Mucosa of stomach (tissue), 1 donor: ENCODE data around the gene SPATS2L.

Experiments used
- H3K27me3 ChIP-seq: one replicate; pipeline ENCODE4 v1.7.0; 2013; ENCODE audit warnings: mild to moderate bottlenecking, low read length; ENCODE audit not compliant: control insufficient read depth, insufficient read depth
- H3K36me3 ChIP-seq: one replicate; pipeline ENCODE4 v1.7.0; 2013; ENCODE audit warnings: low read length; ENCODE audit not compliant: control insufficient read depth, insufficient read depth
- H3K4me1 ChIP-seq: one replicate; pipeline ENCODE4 v1.7.0; 2013; ENCODE audit warnings: mild to moderate bottlenecking, low read length; ENCODE audit not compliant: control insufficient read depth, insufficient read depth
- H3K4me3 ChIP-seq: one replicate; pipeline ENCODE4 v1.7.0; 2013; ENCODE audit warnings: low read length
- H3K9ac ChIP-seq: one replicate; pipeline ENCODE4 v1.7.0; 2013; ENCODE audit warnings: mild to moderate bottlenecking, low read length, moderate library complexity
- H3K9me3 ChIP-seq: one replicate; pipeline ENCODE4 v1.7.0; 2013; ENCODE audit warnings: mild to moderate bottlenecking, low read length, moderate library complexity; ENCODE audit not compliant: control insufficient read depth
- donor health status: Pancreatic carcinoma.

Gene SPATS2L

DNA sequence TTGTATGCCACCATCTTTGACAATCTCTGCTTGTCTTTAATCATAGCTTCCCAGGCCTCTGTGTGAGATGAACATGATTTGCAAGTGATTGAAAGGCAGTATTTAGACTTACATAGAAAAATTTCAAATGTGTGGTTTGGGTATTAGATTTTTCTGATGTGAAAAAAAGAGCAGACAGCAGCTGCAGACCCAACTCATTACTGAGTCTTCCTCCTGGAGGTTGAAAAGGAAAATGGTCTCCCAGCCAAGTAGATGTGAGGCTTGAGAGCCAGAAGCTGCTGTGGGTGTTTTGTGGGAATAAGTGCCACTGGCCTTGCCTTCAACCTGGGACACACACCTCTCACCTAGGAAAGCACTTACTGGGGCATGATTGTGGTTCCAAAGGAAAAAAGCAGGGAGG, 110.9 kb downstream of the SPATS2L start:
- no peaks in the 10 kb centered on the region for H3K27me3 ChIP-seq
- H3K4me1 ChIP-seq: no peaks in the 10 kb centered on the region
- no peaks in the 10 kb centered on the region for H3K9me3 ChIP-seq
- no peak overlapping the region for H3K4me3 ChIP-seq
- no peak overlapping the region for H3K9ac ChIP-seq
- peaks cover 7% of the 10 kb centered on the region for H3K36me3 ChIP-seq

DNA sequence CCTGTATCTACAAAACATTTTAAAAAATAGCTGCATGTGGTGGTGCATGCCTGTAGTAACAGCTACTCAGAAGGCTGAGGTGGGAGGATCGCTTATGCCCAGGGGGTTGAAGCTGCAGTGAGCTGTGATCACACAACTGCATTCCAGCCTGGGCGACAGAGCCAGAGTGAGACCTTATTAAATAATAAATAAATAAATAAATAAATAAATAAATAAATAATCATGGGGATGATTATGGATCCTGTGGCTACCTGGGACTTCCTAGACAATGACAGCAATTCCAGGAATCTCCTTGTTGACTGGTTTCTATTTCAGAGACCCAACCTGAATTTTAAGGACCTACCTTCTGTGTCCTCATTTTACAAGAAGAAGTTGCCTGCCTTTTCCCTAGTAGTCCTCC, 111.9 kb downstream of the SPATS2L start:
- Histone ChIP-seq H3K4me1 (no peaks in the 10 kb centered on the region), H3K36me3 (peaks cover 7% of the 10 kb centered on the region), H3K4me3 (no peak overlapping the region), H3K9me3 (no peaks in the 10 kb centered on the region), H3K9ac (no peak overlapping the region), H3K27me3 (no peaks in the 10 kb centered on the region)

DNA sequence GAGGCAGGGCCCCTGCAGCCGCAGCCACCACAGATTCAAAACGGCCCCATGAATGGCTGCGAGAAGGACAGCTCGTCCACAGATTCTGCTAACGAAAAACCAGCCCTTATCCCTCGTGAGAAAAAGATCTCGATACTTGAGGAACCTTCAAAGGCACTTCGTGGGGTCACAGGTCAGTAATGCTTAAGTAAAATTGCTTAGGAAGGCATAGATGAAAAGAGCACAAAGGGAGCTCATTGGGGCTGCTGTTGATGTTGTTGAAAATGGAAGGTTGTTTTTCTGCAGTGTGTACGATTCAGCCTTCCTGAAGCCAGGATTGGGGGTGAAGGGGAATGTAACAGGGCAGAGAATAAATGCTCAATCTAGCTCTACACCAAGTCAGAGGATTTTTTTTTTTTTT, 112.8 kb downstream of the SPATS2L start:
- Histone ChIP-seq H3K9ac (no peak overlapping the region), H3K36me3 (peaks cover 7% of the 10 kb centered on the region), H3K4me1 (no peaks in the 10 kb centered on the region), H3K4me3 (no peak overlapping the region), H3K27me3 (no peaks in the 10 kb centered on the region), H3K9me3 (no peaks in the 10 kb centered on the region)

DNA sequence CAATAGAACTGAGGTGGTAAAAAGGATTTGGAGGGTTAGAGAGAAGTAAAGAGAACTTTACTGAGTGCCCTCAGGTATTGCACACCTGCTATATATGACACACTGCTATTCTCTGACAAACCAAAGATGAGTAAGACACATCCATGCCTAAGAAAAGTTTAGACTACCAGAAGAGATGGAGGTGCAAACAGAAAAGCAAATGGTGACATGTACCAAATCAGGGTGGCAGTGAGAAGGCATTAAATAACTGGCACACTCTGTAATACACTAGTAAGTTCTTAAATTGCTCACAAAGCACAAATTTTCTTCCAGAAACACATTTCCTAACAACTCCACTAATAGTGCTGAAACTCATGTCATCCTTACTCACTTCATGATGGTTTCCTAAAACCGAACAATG, 114.8 kb downstream of the SPATS2L start:
- Histone ChIP-seq H3K9ac (no peak overlapping the region), H3K9me3 (no peaks in the 10 kb centered on the region), H3K4me1 (no peaks in the 10 kb centered on the region), H3K36me3 (peaks cover 7% of the 10 kb centered on the region), H3K4me3 (no peak overlapping the region), H3K27me3 (no peaks in the 10 kb centered on the region)

DNA sequence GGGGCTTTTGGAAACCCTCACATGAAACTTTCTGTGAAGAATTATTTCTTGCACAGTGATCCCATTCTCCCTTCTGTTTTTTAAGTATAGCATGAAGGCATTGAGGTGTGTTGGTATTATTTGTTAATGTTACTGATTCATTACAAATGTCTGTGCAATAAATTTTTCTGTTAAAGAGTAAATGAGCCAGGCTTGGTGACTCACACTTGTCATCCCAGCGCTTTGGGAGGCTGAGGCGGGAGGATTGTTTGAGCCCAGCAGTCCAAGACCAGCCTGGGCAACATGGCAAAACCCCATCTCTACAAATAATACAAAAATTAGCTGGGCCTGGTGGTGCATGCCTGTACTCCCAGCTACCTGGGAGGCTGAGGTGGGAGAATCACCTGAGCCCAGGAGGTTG, 115.6 kb downstream of the SPATS2L start:
- no peaks in the 10 kb centered on the region for H3K9me3 ChIP-seq
- peaks cover 7% of the 10 kb centered on the region for H3K36me3 ChIP-seq
- no peak overlapping the region for H3K4me3 ChIP-seq
- H3K4me1 ChIP-seq: no peaks in the 10 kb centered on the region
- no peaks in the 10 kb centered on the region for H3K27me3 ChIP-seq
- H3K9ac ChIP-seq: no peak overlapping the region

DNA sequence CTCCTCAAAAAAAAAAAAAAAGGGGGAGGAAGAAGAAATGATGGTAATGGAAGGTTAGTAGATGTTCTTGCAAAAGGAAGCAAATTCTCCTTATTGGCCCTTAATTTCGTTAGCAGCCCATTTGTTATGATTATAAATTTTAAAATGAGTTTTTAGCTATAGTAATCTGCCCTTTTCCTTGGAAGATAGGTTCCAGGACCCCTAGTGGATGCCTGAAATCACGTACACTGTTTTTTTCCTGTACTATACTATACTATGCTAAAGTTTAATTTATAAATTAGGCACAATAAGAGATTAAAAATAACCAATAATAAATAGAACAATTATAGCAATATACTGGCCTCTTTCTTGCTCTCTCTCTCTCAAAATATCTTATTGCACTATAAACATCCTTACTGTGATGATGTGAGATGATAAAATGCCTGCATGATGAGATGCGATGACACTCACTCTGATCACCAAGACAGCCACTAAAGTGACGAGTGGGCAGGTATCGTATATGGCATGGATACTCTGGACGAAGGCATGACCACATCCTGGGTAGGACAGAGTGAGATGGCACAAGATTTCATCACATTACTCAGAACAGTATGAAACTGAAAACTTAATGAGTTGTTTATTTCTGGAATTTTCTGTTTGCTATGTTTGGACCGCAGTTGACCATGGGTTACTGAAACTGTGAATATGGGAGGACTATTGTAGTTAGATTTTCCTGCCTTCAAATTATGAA, 116.2 kb downstream of the SPATS2L start:
- Histone ChIP-seq H3K36me3 (peaks cover 7% of the 10 kb centered on the region), H3K4me3 (no peak overlapping the region), H3K9ac (no peak overlapping the region), H3K4me1 (no peaks in the 10 kb centered on the region), H3K9me3 (no peaks in the 10 kb centered on the region), H3K27me3 (no peaks in the 10 kb centered on the region)

DNA sequence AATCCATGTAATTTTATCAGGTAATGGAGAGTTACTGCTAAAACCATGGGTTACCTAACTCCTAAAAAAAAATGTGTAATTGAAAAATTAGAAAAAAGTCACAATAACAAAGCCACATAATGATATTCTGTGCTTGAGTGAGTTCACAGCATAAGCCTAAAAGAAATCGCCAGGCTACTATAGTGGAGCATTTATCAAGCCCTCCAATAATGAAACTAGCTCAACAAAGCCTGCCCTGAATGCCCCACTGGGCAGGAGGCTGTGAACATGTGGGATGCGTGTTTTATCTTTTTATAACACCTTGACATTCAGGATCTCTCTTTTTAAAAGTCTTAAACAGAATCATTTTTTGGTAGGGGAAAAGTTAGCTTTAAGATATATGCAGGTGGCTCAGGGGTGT, 117.0 kb downstream of the SPATS2L start:
- Histone ChIP-seq H3K9ac (no peak overlapping the region), H3K4me1 (no peaks in the 10 kb centered on the region), H3K4me3 (no peak overlapping the region), H3K27me3 (no peaks in the 10 kb centered on the region), H3K36me3 (peaks cover 7% of the 10 kb centered on the region), H3K9me3 (no peaks in the 10 kb centered on the region)

DNA sequence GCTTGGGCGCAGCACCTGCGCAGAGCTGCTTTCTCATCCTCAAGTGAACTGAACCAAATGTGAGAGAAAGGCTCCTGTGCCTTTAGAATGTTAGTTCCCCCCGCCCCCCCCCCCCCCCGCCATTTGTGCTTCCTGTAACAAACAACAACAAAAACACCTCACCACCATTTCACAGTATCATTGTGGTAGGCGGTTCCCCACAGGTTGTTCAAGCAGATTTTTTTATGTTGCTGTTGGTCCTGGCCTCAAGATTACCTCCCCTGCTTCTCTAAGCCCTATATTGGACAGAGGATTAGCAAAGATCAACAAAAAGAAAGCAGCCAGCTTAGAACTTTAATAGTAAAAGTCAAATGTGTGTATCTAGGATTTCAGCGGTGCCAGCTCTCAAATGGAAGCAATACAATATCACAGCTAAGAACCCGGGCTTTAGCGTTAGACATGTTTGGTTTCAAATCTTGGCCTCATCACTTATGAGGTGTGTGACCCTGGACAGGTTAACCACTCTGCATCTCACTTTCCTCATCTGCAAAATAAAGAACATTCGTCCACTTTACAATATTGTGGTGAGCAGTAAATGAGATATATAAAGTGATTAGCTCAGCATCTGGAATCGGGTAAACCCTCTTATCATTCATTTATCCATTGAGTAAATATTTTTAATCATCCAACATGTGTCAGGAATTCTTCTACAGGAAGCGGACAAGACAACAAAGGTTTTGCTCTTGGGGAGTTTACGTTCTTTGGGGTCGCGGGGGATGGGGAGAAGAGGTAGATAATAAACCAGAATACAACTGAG, 118.7 kb downstream of the SPATS2L start:
- H3K9me3 ChIP-seq: no peaks in the 10 kb centered on the region
- H3K27me3 ChIP-seq: no peaks in the 10 kb centered on the region
- H3K4me3 ChIP-seq: no peak overlapping the region
- H3K9ac ChIP-seq: no peak overlapping the region
- H3K36me3 ChIP-seq: peaks cover 7% of the 10 kb centered on the region
- H3K4me1 ChIP-seq: no peaks in the 10 kb centered on the region

DNA sequence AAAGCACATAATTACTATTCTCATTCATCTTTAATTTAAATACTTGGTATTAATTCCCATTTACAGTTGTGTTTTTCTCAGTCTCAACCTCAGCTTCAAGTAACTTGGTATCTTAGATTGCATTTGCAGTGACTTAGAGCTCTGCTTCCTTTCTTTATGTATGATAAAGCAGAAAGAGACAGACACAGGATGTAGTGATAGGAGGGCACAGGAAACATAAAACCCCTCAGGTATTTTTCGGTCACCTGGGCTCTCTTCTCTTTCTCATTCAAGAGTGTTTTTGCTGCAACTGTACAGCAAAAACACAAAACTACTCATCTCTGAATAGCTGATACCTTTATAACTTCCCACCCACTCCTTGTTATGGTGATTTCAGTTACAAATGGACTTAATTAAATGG, 120.3 kb downstream of the SPATS2L start:
- no peaks in the 10 kb centered on the region for H3K27me3 ChIP-seq
- no peaks in the 10 kb centered on the region for H3K9me3 ChIP-seq
- H3K4me1 ChIP-seq: no peaks in the 10 kb centered on the region
- no peak overlapping the region for H3K4me3 ChIP-seq
- H3K9ac ChIP-seq: no peak overlapping the region
- no peaks in the 10 kb centered on the region for H3K36me3 ChIP-seq

DNA sequence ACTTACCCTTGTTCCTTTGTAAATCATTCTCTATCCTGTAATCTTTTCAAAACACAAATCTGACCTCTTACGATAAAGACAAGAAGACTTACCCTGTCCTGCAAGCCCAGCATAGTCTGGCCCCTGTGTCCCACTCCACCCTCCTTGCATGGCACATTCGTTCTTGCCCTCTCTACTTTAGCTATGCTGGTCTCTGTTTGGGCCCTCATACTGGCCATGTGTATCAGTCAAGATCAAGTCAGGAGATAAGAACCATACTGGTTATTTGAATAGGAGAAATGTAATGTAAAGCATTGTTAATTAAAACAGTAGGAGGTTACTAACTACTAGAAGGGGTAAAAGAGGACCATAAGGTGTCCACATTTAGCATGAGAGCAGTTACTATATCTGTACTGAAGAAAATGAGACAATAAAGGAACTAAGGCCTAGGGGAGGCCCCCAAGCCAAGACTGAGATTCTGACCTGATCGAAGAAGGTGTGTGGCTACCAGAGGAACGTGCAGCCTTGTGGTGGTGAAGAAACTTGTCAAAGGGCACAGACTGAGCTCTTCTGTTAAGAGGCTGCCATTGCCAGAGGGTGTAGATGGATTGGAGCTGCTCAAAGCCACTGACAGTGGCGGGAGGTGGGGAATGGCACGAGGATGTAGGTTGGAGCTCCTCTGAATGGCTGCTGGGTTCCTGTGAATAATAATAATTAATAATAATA, 122.6 kb downstream of the SPATS2L start:
- Histone ChIP-seq H3K27me3 (no peaks in the 10 kb centered on the region), H3K36me3 (no peaks in the 10 kb centered on the region), H3K9me3 (no peaks in the 10 kb centered on the region), H3K9ac (no peak overlapping the region), H3K4me1 (no peaks in the 10 kb centered on the region), H3K4me3 (no peak overlapping the region)

DNA sequence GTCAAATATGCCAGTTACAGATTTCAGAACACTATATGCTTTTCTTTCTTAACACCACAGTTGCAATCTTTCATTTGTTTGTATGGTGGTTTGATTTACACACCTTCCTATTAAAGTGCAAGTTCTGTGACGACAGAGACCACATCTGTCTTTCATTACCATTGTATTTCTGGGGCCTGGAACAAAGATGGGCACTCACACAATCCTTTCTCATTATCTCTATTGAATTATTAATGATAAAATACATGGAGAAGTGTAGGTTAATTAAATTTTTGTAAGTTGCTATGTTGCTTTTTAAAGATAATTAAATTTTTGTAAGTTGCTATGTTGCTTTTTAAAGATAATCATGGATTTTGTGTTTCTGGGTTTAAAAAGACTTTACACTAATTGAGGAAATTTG, 123.5 kb downstream of the SPATS2L start:
- no peaks in the 10 kb centered on the region for H3K9me3 ChIP-seq
- no peaks in the 10 kb centered on the region for H3K4me1 ChIP-seq
- H3K4me3 ChIP-seq: no peak overlapping the region
- H3K36me3 ChIP-seq: no peaks in the 10 kb centered on the region
- H3K27me3 ChIP-seq: no peaks in the 10 kb centered on the region
- H3K9ac ChIP-seq: no peak overlapping the region
